HL-60 (cell line): ENCODE data around the gene ZBTB7C.

ENCODE experiments used
- DNase-seq, 2 experiments: peaks; one replicate each; pipeline ENCODE4 v3.0.0-alpha.2; 2010 to 2020; ENCODE audit warnings: low read depth in 1 of 2, low spot score in 1 of 2
- H3K27ac ChIP-seq: fragments of 250-450 bp; sonication (Bioruptor Pico); replicated peaks from 2 replicates; pipeline ENCODE4 v1.5.1; 2020; ENCODE audit warnings: mild to moderate bottlenecking, moderate library complexity
- H3K27me3 ChIP-seq: fragments of 250-450 bp; sonication (Bioruptor Pico); 2 replicates; pipeline ENCODE4 v1.5.1; 2021; ENCODE audit warnings: mild to moderate bottlenecking, moderate library complexity; ENCODE audit not compliant: insufficient read depth, poor library complexity, severe bottlenecking
- H3K4me3 ChIP-seq: replicated peaks from 2 replicates; pipeline ENCODE4 v1.5.1; 2011; ENCODE audit warnings: mild to moderate bottlenecking, control low read depth, low read length; ENCODE audit not compliant: insufficient read depth
- CTCF ChIP-seq: IDR thresholded peaks from one replicate; pipeline ENCODE4 v1.5.1; 2011; ENCODE audit warnings: low read length, control low read depth, inconsistent platforms; ENCODE audit not compliant: insufficient read depth
- GABPA ChIP-seq: IDR thresholded peaks from 2 replicates; pipeline ENCODE4 v1.6.1; 2012; ENCODE audit warnings: low read depth
- POLR2AphosphoS5 ChIP-seq: IDR thresholded peaks from 2 replicates; pipeline ENCODE4 v1.6.1; 2012; ENCODE audit warnings: low read depth
- REST ChIP-seq: IDR thresholded peaks from 2 replicates; pipeline ENCODE4 v1.6.1; 2012; ENCODE audit warnings: low read depth; ENCODE audit not compliant: insufficient replicate concordance
- SPI1 ChIP-seq: IDR thresholded peaks from 2 replicates; pipeline ENCODE4 v1.6.1; 2012; ENCODE audit warnings: low read depth, mild to moderate bottlenecking, borderline replicate concordance

The ZBTB7C gene

GRCh38 chr18:48042431-48042830, 366.8 kb downstream of the ZBTB7C start:
- DNase-seq = no peak
- no peak overlapping the region for H3K4me3 ChIP-seq
- peaks cover 3% of the 10 kb centered on the region for H3K27me3 ChIP-seq
- H3K27ac ChIP-seq = no peak overlapping the region
- no peak for TF ChIP-seq SPI1
- no peak for TF ChIP-seq POLR2AphosphoS5
- TF ChIP-seq GABPA = no peak
- TF ChIP-seq CTCF = no peak
- TF ChIP-seq REST = no peak

- H3K4me3 ChIP-seq = no peak overlapping the region
- TF ChIP-seq SPI1 (no peak), GABPA (no peak), POLR2AphosphoS5 (no peak), CTCF (no peak), REST (no peak)
- DNase-seq = no peak
Observed at GRCh38 chr18:48040457-48041110, 368.6 kb downstream of the ZBTB7C start.

GRCh38 chr18:48039769-48040215, 369.4 kb downstream of the ZBTB7C start:
- no peak overlapping the region for H3K4me3 ChIP-seq
- no peak overlapping the region for H3K27ac ChIP-seq
- peaks cover 3% of the 10 kb centered on the region for H3K27me3 ChIP-seq
- TF ChIP-seq GABPA (no peak), SPI1 (no peak), CTCF (no peak), REST (no peak), POLR2AphosphoS5 (no peak)
- no peak for DNase-seq

More at GRCh38 chr18:48040457-48041110, 368.6 kb downstream of the ZBTB7C start:
- Histone ChIP-seq H3K27ac (no peak overlapping the region), H3K27me3 (peaks cover 3% of the 10 kb centered on the region)
